ENCODE results near the gene CDC42EP1. TPM values are rescaled to one million over a fixed set of nuclear protein-coding genes. Genes with fewer than 3 reads are reported as not detected.
A peak's percentile ranks its signal among the peaks of the same experiment; 100 is the strongest.

The CDC42EP1 gene
- total RNA-seq, 2 donors from 2014 or later, result 66.1 to 97.0 TPM

DNA sequence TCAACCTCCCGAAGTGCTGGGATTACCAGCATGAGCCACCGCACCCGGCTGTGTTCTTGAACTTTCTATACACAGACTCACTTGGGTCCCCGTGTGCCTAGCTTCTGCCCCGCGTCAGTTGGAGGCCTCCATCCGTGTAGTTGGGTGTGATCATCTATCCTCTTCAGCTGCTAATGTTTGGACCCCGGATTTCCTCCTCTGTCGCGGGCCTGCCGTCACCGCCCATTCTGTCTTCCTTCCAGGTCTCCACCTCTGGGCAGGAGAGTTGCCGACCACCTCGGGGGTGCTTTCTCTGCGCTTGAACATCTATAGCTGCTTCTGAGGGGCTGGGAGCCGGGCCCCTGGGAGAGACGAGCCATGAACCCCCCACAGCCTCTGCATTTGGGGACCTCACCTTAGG, 5.5 kb downstream of the CDC42EP1 start:
- Histone ChIP-seq H3K27ac (no peak overlapping the region), H3K36me3 (peaks cover 3% of the 10 kb centered on the region), H3K4me1 (peaks cover 38% of the 10 kb centered on the region), H3K9me3 (no peaks in the 10 kb centered on the region), H3K27me3 (no peaks in the 10 kb centered on the region), H3K4me3 (no peak overlapping the region), H3K9ac (ENCODE audit: low read depth in 2 of 2, low read length in 2 of 2) (peak overlapping the region in 1 of 2 donors; percentile 53)
- DNase-seq, result no peak
- TF ChIP-seq, protein P1, sequence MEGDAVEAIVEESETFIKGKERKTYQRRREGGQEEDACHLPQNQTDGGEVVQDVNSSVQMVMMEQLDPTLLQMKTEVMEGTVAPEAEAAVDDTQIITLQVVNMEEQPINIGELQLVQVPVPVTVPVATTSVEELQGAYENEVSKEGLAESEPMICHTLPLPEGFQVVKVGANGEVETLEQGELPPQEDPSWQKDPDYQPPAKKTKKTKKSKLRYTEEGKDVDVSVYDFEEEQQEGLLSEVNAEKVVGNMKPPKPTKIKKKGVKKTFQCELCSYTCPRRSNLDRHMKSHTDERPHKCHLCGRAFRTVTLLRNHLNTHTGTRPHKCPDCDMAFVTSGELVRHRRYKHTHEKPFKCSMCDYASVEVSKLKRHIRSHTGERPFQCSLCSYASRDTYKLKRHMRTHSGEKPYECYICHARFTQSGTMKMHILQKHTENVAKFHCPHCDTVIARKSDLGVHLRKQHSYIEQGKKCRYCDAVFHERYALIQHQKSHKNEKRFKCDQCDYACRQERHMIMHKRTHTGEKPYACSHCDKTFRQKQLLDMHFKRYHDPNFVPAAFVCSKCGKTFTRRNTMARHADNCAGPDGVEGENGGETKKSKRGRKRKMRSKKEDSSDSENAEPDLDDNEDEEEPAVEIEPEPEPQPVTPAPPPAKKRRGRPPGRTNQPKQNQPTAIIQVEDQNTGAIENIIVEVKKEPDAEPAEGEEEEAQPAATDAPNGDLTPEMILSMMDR (IDR thresholded peaks at IDR 0.05), result no peak
- intact Hi-C loops (cut with DNase I), result loop anchor here (2.0 kb wide), 1 partner anchor 19 kb away; no protein-coding TSS in a partner anchor

DNA sequence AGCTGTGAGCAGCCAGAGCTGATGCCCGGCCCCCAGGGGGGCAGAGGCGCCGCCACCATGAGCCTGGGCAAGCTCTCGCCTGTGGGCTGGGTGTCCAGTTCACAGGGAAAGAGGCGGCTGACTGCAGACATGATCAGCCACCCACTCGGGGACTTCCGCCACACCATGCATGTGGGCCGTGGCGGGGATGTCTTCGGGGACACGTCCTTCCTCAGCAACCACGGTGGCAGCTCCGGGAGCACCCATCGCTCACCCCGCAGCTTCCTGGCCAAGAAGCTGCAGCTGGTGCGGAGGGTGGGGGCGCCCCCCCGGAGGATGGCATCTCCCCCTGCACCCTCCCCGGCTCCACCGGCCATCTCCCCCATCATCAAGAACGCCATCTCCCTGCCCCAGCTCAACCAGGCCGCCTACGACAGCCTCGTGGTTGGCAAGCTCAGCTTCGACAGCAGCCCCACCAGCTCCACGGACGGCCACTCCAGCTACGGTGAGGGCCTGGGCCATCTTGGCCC, 6.1 kb downstream of the CDC42EP1 start:
- peak overlapping the region in 1 of 2 donors; percentile 61 for H3K9ac ChIP-seq (ENCODE audit: low read depth in 2 of 2, low read length in 2 of 2)
- H3K4me3 ChIP-seq, result no peak overlapping the region
- H3K4me1 ChIP-seq, result peaks cover 44% of the 10 kb centered on the region
- no peaks in the 10 kb centered on the region for H3K9me3 ChIP-seq
- no peak for DNase-seq
- H3K27ac ChIP-seq, result peak overlapping the region; percentile 51
- TF ChIP-seq, protein P1 (IDR thresholded peaks at IDR 0.05), result no peak
- H3K36me3 ChIP-seq, result peaks cover 3% of the 10 kb centered on the region
- no peaks in the 10 kb centered on the region for H3K27me3 ChIP-seq
- intact Hi-C loops (cut with DNase I), result loop anchor here (2.0 kb wide), 1 partner anchor 20 kb away; no protein-coding TSS in a partner anchor

DNA sequence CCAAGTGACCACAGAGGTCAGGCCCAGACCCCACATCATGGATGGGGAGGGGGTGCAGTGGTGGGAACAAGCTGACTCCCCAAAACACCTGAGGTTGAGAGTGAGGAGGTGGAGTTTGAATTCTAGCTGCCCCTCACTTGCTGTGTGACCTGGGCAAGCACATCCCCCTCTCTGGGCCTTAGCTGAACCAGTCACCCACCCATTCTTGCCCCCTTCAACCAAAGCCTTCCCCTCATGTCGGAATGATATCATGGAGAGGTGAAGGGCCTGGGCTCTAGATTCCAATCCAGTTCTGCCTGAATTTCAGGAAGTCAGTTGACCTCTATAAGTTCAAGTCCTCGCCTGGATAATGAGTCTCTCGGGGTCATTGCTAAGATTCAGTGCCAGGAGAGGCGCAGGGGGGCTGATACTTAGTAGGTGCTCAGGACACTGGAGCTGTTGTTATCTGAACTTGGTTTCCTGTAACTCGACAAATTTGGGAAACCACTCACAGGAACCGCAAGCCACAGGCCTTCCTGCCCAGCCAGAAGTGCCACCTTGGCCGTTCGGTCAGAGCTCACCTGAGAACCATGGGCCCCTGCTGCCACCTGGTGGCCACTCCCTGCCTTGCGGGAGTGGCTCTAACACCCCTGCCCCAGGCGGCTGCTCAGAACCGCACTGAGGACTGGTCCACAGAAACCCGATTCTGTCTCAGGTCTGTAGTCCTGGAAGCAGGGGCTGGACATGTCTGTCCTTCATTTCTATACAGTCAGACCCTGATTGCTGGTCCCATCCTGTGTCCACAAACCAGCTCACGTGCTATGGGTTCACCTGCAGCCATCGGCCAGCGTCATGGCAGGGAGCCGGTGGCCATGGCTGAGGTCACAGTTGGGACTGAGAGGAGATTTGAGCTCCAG, 6.9 kb downstream of the CDC42EP1 start:
- TF ChIP-seq, protein P1 (IDR thresholded peaks at IDR 0.05), result peak; percentile 98
- peak overlapping the region; percentile 19 to 61 for H3K9ac ChIP-seq (ENCODE audit: low read depth in 2 of 2, low read length in 2 of 2)
- DNase-seq, result peak; percentile 96
- H3K36me3 ChIP-seq, result peaks cover 3% of the 10 kb centered on the region
- no peaks in the 10 kb centered on the region for H3K27me3 ChIP-seq
- no peak overlapping the region for H3K4me3 ChIP-seq
- no peaks in the 10 kb centered on the region for H3K9me3 ChIP-seq
- peaks cover 42% of the 10 kb centered on the region for H3K4me1 ChIP-seq
- intact Hi-C loops (cut with DNase I), result loop anchor here (2.0 kb wide), 1 partner anchor 20 kb away; no protein-coding TSS in a partner anchor
- peak overlapping the region; percentile 51 for H3K27ac ChIP-seq

DNA sequence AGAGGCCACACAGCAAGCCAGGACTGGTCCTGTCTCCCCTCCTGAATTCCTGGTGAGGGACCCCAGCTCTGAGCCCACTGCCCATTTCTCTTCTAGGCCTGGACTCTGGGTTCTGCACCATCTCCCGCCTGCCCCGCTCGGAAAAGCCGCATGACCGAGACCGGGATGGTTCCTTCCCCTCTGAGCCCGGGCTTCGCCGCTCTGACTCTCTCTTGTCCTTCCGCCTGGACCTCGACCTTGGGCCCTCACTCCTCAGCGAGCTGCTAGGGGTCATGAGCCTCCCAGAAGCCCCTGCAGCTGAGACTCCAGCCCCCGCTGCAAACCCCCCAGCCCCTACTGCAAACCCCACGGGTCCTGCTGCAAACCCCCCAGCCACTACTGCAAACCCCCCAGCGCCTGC, 7.7 kb downstream of the CDC42EP1 start:
- Histone ChIP-seq H3K36me3 (peaks cover 3% of the 10 kb centered on the region), H3K4me3 (no peak overlapping the region), H3K27me3 (no peaks in the 10 kb centered on the region), H3K27ac (peak overlapping the region; percentile 51), H3K9me3 (no peaks in the 10 kb centered on the region), H3K9ac (ENCODE audit: low read depth in 2 of 2, low read length in 2 of 2) (peak overlapping the region; percentile 13 to 61), H3K4me1 (peaks cover 36% of the 10 kb centered on the region)
- DNase-seq, result no peak
- intact Hi-C loops (cut with DNase I), result no loop called here
- TF ChIP-seq, protein P1 (IDR thresholded peaks at IDR 0.05), result no peak

DNA sequence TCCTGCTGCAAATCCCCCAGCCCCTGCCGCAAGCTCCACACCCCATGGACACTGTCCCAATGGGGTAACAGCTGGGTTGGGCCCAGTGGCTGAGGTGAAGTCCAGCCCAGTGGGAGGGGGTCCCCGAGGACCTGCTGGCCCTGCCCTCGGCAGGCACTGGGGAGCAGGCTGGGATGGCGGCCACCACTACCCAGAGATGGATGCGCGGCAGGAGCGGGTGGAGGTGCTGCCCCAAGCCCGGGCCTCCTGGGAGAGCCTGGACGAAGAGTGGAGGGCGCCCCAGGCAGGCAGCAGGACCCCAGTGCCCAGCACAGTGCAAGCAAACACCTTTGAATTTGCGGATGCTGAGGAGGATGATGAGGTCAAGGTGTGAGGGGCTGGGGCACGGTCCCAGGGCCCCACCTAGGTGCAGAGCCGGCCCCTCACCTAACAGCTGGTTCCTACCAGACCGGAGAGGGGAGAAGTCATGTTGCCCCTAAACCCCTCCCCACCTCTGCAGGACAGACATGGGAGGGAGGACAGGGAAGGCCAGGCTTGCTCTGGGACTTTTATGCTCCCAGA, 8.2 kb downstream of the CDC42EP1 start:
- no peaks in the 10 kb centered on the region for H3K9me3 ChIP-seq
- peak overlapping the region; percentile 61 to 72 for H3K9ac ChIP-seq (ENCODE audit: low read depth in 2 of 2, low read length in 2 of 2)
- intact Hi-C loops (cut with DNase I), result no loop called here
- no peak for DNase-seq
- H3K4me3 ChIP-seq, result no peak overlapping the region
- no peaks in the 10 kb centered on the region for H3K27me3 ChIP-seq
- H3K36me3 ChIP-seq, result peaks cover 3% of the 10 kb centered on the region
- H3K4me1 ChIP-seq, result peaks cover 34% of the 10 kb centered on the region
- peak overlapping the region; percentile 73 for H3K27ac ChIP-seq
- TF ChIP-seq, protein P1 (IDR thresholded peaks at IDR 0.05), result no peak
